CD4-positive, alpha-beta T cell treated with Interleukin-17A for 1 hour (primary cell): ENCODE measurements around the gene EEF1A1.
A peak's percentile ranks its signal among the peaks of the same experiment; 100 is the strongest.
"Not testable (repeated sequence)": the region's sequence is repeated elsewhere in the genome, so short reads cannot be mapped to it uniquely, and the experiment has no call there.

ENCODE experiments used
- DNase-seq: peaks from one replicate; pipeline ENCODE4 v3.0.0-alpha.2; 2020

Gene EEF1A1

GRCh38 chr6:73520688-73521350 lies at the start of gene EEF1A1:
EEF1A1 (minus strand) TSS chr6:73521032; CDS start chr6:73520026, 1,006 bp downstream.
- peak; percentile 100 for DNase-seq

DNA sequence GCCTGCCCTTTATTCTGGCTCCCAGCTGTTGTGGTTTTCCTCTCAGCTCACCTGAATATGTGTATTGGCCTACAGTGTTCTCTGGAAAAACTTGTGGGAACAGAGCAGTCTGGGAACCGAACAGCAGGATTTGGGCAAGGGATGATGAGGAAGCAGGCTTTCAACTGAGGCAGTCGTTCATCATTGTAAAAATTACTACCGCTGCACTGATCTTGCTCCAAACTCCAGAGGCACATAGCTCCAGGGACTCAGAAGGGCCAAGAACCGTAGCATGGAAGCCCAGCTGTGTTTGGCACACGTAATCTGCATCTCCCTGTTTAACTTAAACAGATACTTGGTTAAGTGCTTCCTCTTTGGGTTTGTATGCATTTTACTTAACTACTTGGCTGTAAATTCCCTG lies 48.3 kb upstream of the EEF1A1 start:
- no peak for DNase-seq

- DNase-seq = no peak
Measured at GRCh38 chr6:73566954-73567591, 46.2 kb upstream of the EEF1A1 start.

- DNase-seq = not testable (repeated sequence)
Measured at GRCh38 chr6:73566486-73566871, 45.6 kb upstream of the EEF1A1 start.

GRCh38 chr6:73565767-73566485 lies 45.1 kb upstream of the EEF1A1 start:
- DNase-seq = no peak

GRCh38 chr6:73564578-73565345 lies 43.9 kb upstream of the EEF1A1 start:
- DNase-seq = no peak

- no peak for DNase-seq
Measured at GRCh38 chr6:73562558-73562957, 41.7 kb upstream of the EEF1A1 start.

GRCh38 chr6:73560853-73561407 lies 40.1 kb upstream of the EEF1A1 start:
- no peak for DNase-seq

GRCh38 chr6:73560182-73560732 lies 39.4 kb upstream of the EEF1A1 start:
- DNase-seq = no peak

DNA sequence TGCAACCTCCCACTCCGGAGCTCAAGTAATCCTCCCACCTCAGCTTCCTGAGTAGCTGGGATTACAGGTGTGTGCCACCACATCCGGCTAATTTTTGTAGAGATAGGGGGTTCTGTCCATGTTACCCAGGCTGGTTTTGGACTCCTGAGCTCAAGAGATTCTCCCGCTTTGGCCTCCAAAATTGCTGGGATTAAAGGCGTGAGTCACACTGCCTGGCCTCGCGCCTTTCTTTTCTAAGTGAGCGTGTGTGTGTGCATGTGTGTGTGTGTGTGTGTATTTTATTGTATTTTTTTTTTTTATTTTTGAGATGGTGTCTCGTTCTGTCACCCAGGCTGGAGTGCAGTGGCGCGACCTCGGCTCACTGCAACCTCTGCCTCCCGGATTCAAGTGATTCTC lies 38.6 kb upstream of the EEF1A1 start:
- DNase-seq = not testable (repeated sequence)

GRCh38 chr6:73558624-73559398 lies 38.0 kb upstream of the EEF1A1 start:
- DNase-seq = no peak

- DNase-seq = no peak
Measured at GRCh38 chr6:73556836-73557235, 36.0 kb upstream of the EEF1A1 start.

GRCh38 chr6:73555380-73555949 lies 34.6 kb upstream of the EEF1A1 start:
- not testable (repeated sequence) for DNase-seq

- DNase-seq = not testable (repeated sequence)
Measured at GRCh38 chr6:73551115-73551514, 30.3 kb upstream of the EEF1A1 start.

DNA sequence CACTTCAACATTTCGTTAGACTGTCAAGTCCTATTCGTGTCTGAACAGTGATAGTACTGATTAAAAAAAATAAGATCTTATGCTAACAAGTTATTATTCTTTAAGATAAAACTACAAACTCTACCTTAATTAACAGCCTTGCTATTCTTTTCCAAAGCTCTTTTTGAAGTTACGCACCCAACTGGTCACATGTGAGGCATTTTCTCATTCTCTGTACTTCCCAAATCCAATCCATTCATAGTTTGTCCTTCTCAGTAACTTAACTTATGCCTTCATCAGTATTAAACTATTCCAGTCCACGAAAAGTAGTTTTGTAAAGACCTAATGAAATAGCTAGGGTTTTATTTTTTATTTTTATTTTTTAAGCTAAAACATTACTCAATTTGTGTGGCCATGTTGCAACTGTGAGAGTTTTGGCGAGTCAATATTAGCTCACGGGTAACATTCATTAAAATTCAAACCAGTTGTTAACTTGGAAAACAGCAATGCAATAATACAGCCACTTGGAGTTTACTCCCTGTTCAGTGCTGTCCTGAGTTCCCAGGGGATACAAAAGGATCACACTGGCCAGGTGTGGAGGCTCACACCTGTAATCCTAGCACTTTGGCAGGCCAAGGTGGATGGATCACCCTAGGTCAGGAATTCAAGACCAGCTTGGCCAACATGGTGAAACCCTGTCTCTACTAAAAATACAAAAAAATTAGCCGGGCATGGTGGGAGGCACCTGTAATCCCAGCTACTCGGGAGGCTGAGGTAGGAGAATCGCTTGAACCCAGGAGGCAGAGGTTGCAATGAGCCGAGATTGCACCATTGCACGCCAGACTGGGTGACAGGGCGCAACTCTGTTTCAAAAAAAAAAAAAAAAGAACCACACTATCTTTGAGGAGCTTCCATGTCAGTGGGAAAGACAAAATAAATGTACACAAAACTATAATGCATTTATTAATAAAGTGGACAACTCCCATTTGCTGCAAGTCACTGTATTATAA lies 27.9 kb upstream of the EEF1A1 start:
- DNase-seq = no peak

DNA sequence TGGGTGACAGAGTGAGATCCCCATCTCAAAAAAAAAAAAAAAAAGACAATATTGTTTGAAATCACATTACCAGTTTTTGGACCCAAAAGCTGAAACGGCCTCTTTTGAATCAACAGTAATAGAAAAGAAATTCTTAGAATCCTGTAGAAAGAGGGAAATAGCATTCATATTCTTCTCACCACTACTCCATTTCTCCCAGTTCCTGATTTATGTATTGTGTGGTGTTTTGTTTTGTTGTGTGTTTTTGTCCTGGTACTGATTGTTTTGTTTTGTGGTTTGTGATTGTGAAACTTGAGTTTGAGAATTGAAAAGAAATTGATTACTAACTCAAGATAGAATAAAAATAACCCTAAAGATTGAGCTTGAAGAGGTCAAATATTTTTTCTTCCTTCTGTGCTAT lies 26.2 kb upstream of the EEF1A1 start:
- DNase-seq = no peak

DNA sequence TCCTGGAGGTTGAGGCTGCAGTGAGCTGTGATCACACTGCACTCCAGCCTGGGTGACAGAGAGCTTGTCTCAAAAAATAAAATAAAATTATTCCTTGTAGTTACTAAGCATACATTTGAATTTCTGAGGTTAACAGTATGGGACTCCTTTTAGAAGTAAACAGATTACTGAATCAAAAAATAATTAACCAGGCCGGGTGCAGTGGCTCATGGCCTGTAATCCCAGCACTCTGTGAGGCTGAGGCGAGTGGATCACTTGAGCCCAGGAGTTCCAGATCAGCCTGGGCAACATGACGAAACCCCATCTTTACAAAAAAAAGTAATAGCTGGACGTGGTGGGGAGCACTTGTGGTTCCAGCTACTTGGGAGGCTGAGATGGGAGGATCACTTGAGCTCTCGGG lies 22.1 kb upstream of the EEF1A1 start:
- no peak for DNase-seq

DNA sequence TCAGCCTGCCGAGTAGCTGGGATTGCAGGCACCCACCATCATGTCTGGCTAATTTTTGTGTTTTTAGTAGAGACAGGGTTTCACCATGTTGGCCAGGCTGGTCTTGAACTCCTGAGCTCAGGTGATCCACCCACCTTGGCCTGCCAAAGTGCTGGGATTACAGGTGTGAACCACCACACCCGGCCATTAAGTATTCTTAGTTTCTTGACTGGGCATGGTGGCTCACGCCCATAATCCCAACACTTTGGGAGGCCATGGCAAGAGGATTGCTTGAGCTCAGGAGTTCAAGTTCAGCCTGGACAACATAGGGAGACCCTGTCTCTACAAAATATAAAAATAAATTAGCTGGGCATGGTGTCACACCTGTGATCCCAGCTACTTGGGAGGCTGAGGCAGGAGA lies 21.6 kb upstream of the EEF1A1 start:
- not testable (repeated sequence) for DNase-seq

DNA sequence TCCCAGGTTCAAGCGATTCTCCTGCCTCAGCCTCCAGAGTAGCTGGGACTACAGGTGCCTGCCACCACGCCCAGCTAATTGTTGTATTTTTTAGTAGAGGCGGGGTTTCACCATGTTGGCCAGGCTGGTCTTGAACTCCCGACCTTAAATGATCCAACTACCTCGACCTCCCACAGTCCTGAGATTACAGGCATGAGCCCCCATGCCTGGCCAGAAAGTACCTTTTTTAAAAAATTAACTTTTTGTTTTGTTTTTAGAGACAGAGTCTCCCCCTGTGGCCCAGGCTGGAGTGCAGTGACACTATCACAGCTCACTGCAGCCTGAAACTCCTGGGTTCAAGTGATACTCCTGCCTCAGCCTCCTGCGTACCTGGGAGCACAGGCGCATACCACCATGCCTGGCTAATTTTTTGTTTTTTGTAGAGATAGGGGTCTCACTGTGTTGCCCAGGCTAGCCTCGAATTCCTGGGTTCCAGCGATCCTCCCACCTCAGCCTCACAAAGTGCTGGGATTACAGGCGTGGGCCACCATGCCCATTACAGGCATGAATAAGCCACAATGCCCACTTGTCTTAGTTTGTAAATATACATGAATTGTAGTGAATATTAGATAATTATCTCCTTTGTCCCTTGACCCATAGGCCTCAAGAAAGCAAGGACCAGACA lies 17.4 kb upstream of the EEF1A1 start:
- DNase-seq = no peak

DNA sequence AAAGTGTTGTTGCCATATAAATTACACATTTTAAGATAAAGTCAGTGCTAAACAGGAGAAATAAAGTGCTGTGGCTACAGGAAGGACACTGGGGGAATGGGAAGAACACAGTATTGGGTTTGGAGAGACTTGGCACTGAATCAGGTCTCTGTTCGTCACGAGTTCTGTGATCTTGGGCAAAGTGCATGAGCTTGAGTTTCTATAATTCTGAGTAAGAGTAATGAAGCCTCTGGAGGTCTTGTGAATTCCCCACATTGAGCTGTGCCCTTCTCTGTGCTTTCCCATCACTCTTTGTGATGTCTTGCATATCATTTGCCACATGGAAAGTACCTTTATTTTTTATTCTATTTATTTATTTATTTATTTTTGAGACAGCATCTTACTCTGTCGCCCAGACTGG lies 16.8 kb upstream of the EEF1A1 start:
- DNase-seq = no peak
